Stomach smooth muscle (tissue), 2 donors: ENCODE results near the gene RAC3.

Experiments
- H3K27ac ChIP-seq: one replicate; pipeline ENCODE4 v1.7.0; 2013; ENCODE audit warnings: mild to moderate bottlenecking, low read length, inconsistent platforms
- H3K27me3 ChIP-seq, 2 donors: one replicate each; pipeline ENCODE4 v1.7.0; 2013; ENCODE audit warnings: low read length in 2 of 2; ENCODE audit not compliant: insufficient read depth in 2 of 2, control insufficient read depth in 1 of 2
- H3K36me3 ChIP-seq, 2 donors: one replicate each; pipeline ENCODE4 v1.7.0; 2013; ENCODE audit warnings: low read length in 2 of 2; ENCODE audit not compliant: control insufficient read depth in 2 of 2, insufficient read depth in 2 of 2
- H3K4me1 ChIP-seq: one replicate; pipeline ENCODE4 v1.7.0; 2013; ENCODE audit warnings: low read length; ENCODE audit not compliant: control insufficient read depth, insufficient read depth
- H3K4me3 ChIP-seq, 2 donors: one replicate each; pipeline ENCODE4 v1.7.0; 2013; ENCODE audit warnings: low read length in 2 of 2
- H3K9ac ChIP-seq, 2 donors: one replicate each; pipeline ENCODE4 v1.7.0; 2013; ENCODE audit warnings: low read length in 2 of 2, mild to moderate bottlenecking in 1 of 2
- H3K9me3 ChIP-seq, 2 donors: one replicate each; pipeline ENCODE4 v1.7.0; 2013; ENCODE audit warnings: low read length in 2 of 2; ENCODE audit not compliant: control insufficient read depth in 2 of 2
- donor health status: healthy.
- donor health status: Pancreatic carcinoma.

The RAC3 gene

GRCh38 chr17:82031303-82031884 is at the start of gene RAC3:
Gene RAC3 (plus strand): TSS chr17:82031678. CDS start chr17:82031762, 84 bp downstream.
- peaks cover 0 to 12% of the 10 kb centered on the region in 2 donors for H3K27me3 ChIP-seq
- H3K4me3 ChIP-seq: peak within 1 kb of the TSS; percentile 52 to 71
- no peak within 1 kb of the TSS for H3K27ac ChIP-seq
- peaks cover 32% of the 10 kb centered on the region for H3K4me1 ChIP-seq
- no peaks in the 10 kb centered on the region for H3K36me3 ChIP-seq
- H3K9me3 ChIP-seq: no peaks in the 10 kb centered on the region
- peak within 1 kb of the TSS; percentile 28 to 47 for H3K9ac ChIP-seq

GRCh38 chr17:81983011-81983638 is 48.4 kb upstream of the RAC3 start:
- no peak overlapping the region for H3K9ac ChIP-seq
- H3K4me3 ChIP-seq: no peak overlapping the region
- peaks cover 8% of the 10 kb centered on the region for H3K4me1 ChIP-seq
- peaks cover 16 to 17% of the 10 kb centered on the region in 2 donors for H3K36me3 ChIP-seq
- no peaks in the 10 kb centered on the region for H3K9me3 ChIP-seq
- H3K27me3 ChIP-seq: no peaks in the 10 kb centered on the region
- H3K27ac ChIP-seq: no peak overlapping the region

GRCh38 chr17:81983639-81984373 is 47.7 kb upstream of the RAC3 start:
- Histone ChIP-seq H3K27ac (no peak overlapping the region), H3K27me3 (no peaks in the 10 kb centered on the region), H3K4me3 (no peak overlapping the region), H3K9ac (no peak overlapping the region), H3K4me1 (peaks cover 2% of the 10 kb centered on the region), H3K9me3 (no peaks in the 10 kb centered on the region), H3K36me3 (peaks cover 16 to 17% of the 10 kb centered on the region in 2 donors)

GRCh38 chr17:81984773-81985410 is 46.6 kb upstream of the RAC3 start:
- H3K4me1 ChIP-seq: no peaks in the 10 kb centered on the region
- no peak overlapping the region for H3K27ac ChIP-seq
- H3K27me3 ChIP-seq: no peaks in the 10 kb centered on the region
- no peak overlapping the region for H3K9ac ChIP-seq
- H3K9me3 ChIP-seq: no peaks in the 10 kb centered on the region
- H3K36me3 ChIP-seq: peaks cover 16 to 17% of the 10 kb centered on the region in 2 donors
- no peak overlapping the region for H3K4me3 ChIP-seq

- peaks cover 14 to 16% of the 10 kb centered on the region in 2 donors for H3K36me3 ChIP-seq
These were observed 44.9 kb upstream of the RAC3 start for GRCh38 chr17:81986606-81987005.

GRCh38 chr17:81987161-81987770 is 44.2 kb upstream of the RAC3 start:
- H3K36me3 ChIP-seq: peaks cover 14 to 16% of the 10 kb centered on the region in 2 donors
- no peak overlapping the region for H3K4me3 ChIP-seq
- H3K9ac ChIP-seq: no peak overlapping the region
- H3K9me3 ChIP-seq: no peaks in the 10 kb centered on the region
- H3K4me1 ChIP-seq: peaks cover 15% of the 10 kb centered on the region
- H3K27ac ChIP-seq: no peak overlapping the region
- H3K27me3 ChIP-seq: no peaks in the 10 kb centered on the region

More at GRCh38 chr17:81986606-81987005, 44.9 kb upstream of the RAC3 start:
- H3K9me3 ChIP-seq: no peaks in the 10 kb centered on the region
- no peak overlapping the region for H3K27ac ChIP-seq
- H3K4me1 ChIP-seq: peaks cover 8% of the 10 kb centered on the region
- no peaks in the 10 kb centered on the region for H3K27me3 ChIP-seq
- no peak overlapping the region for H3K9ac ChIP-seq
- no peak overlapping the region for H3K4me3 ChIP-seq

GRCh38 chr17:81990836-81991683 is 40.4 kb upstream of the RAC3 start:
- Histone ChIP-seq H3K27ac (peak overlapping the region; percentile 6), H3K36me3 (peaks cover 2% of the 10 kb centered on the region in 2 donors), H3K9me3 (no peaks in the 10 kb centered on the region), H3K9ac (peak overlapping the region; percentile 41 to 42), H3K4me1 (peaks cover 23% of the 10 kb centered on the region), H3K27me3 (no peaks in the 10 kb centered on the region), H3K4me3 (peak overlapping the region in 1 of 2 donors; percentile 60)

- Histone ChIP-seq H3K36me3 (peaks cover 0 to 2% of the 10 kb centered on the region in 2 donors), H3K9ac (peak overlapping the region; percentile 41 to 42), H3K4me3 (peak overlapping the region; percentile 43 to 60), H3K27me3 (no peaks in the 10 kb centered on the region), H3K27ac (peak overlapping the region; percentile 6), H3K4me1 (peaks cover 23% of the 10 kb centered on the region), H3K9me3 (no peaks in the 10 kb centered on the region)
These were observed 39.7 kb upstream of the RAC3 start for GRCh38 chr17:81991684-81992305.

- Histone ChIP-seq H3K27ac (peak overlapping the region; percentile 6), H3K36me3 (peaks cover 0 to 5% of the 10 kb centered on the region in 2 donors), H3K9me3 (no peaks in the 10 kb centered on the region), H3K27me3 (no peaks in the 10 kb centered on the region), H3K9ac (peak overlapping the region; percentile 36 to 41), H3K4me3 (peak overlapping the region in 1 of 2 donors; percentile 60), H3K4me1 (peaks cover 23% of the 10 kb centered on the region)
These were observed 39.0 kb upstream of the RAC3 start for GRCh38 chr17:81992306-81993102.
